T-helper 1 cell treated with Interleukin-12 subunit alpha and Interleukin-12 subunit beta and Interleukin-4 antibody, amounts not matched to agents 30 μg/mL and 1 μg/mL, for 36 hours (primary cell): Measurements from ENCODE around the gene KRT13.

Experiments
- H3K27ac Mint-ChIP-seq: one replicate; pipeline ENCODE4 v1.8.0; 2021; ENCODE audit warnings: mild to moderate bottlenecking, mixed read lengths
- H3K27me3 Mint-ChIP-seq: one replicate; pipeline ENCODE4 v1.8.0; 2021; ENCODE audit warnings: low read depth, mixed read lengths
- H3K36me3 Mint-ChIP-seq: one replicate; pipeline ENCODE4 v1.8.0; 2021; ENCODE audit warnings: low read depth, mixed read lengths
- H3K4me1 Mint-ChIP-seq: one replicate; pipeline ENCODE4 v1.8.0; 2021; ENCODE audit warnings: low read depth, mixed read lengths
- H3K4me3 Mint-ChIP-seq: one replicate; pipeline ENCODE4 v1.8.0; 2021; ENCODE audit warnings: mild to moderate bottlenecking, moderate library complexity, mixed read lengths
- H3K9me3 Mint-ChIP-seq: one replicate; pipeline ENCODE4 v1.8.0; 2021; ENCODE audit warnings: mixed read lengths

KRT13 gene

DNA sequence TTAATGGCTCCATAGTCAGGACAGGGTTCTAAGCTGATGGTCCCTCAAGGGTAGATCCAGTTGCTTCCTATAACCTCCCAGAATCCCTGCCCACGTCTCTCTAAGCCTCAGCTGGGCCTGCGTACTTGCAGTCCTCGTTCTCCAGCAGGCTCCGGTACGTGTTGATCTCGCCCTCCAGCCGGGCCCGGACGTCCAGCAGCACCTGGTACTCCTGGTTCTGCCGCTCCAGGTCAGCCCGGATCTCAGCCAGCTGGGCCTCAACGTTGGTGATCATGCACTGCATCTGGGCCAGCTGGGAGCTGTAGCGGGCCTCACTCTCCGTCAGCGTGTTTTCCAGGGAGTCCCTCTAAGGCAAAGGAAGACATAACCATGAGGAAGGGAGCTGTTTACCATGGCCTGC, 42.7 kb downstream of the KRT13 start:
- H3K27ac Mint-ChIP-seq = no peak overlapping the region
- H3K27me3 Mint-ChIP-seq = no peaks in the 10 kb centered on the region
- H3K4me1 Mint-ChIP-seq = no peaks in the 10 kb centered on the region
- H3K9me3 Mint-ChIP-seq = no peaks in the 10 kb centered on the region
- no peak overlapping the region for H3K4me3 Mint-ChIP-seq
- H3K36me3 Mint-ChIP-seq = no peaks in the 10 kb centered on the region

DNA sequence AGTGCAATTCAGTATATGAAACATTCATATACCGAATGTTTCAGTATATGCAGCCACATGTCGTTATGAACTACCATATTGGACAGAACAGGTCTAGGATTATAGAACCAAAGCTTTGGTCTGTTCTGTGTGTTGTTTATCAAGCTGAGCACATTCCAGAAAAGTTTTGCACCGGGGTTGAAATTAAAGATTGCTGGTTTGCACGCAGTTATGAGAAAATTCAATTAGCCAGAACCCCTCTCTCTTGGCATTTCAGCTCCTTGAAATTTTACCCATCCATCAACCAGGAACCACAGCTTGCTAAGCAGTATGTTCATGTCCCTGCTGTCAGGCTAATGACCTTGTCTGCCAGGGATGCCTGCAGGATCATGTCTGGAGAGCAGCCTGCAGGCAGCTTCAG, 47.7 kb downstream of the KRT13 start:
- Mint-ChIP-seq H3K4me3 (no peak overlapping the region), H3K27me3 (peaks cover 8% of the 10 kb centered on the region), H3K4me1 (no peaks in the 10 kb centered on the region), H3K36me3 (no peaks in the 10 kb centered on the region), H3K27ac (no peak overlapping the region), H3K9me3 (no peaks in the 10 kb centered on the region)

DNA sequence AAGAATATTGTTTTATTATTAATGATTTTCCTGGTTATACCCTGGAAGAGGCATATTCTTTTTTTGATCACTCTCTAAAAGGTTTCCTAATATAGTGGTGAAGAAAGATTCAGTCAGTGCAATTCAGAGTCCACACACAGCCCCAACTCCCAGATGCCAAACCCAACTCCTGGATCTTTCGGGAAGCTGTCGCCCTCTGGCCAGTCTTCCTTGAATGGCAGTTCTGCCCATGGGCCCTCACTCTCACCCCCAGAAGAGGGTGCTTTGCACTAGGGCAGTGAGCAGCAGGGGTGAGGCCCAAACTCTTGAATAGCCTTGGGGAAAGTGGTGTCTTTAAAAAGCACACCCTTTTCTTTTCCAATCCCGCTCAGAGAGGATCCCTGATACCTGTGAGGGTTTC, 49.2 kb downstream of the KRT13 start:
- Mint-ChIP-seq H3K27ac (no peak overlapping the region), H3K27me3 (peaks cover 12% of the 10 kb centered on the region), H3K4me3 (no peak overlapping the region), H3K9me3 (no peaks in the 10 kb centered on the region), H3K36me3 (no peaks in the 10 kb centered on the region), H3K4me1 (no peaks in the 10 kb centered on the region)

DNA sequence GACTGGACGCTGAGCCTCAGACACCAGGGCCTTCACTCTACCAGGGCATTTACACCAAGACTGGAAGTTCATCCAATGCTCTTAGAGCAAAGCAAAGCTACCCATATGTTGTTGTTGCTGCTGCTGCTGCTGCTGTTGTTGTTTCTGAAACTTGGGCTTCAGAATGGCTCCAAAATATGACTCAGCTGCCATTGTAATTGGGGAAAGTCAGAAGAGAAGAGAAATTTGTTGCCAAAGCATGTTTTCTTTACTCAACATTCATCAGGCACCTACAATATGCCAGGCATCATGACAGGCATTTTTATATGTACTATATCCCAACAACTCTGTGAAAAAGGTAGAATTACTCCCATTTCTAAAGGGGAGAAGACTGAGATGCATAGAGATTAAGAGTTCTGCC, 50.2 kb downstream of the KRT13 start:
- no peak overlapping the region for H3K27ac Mint-ChIP-seq

DNA sequence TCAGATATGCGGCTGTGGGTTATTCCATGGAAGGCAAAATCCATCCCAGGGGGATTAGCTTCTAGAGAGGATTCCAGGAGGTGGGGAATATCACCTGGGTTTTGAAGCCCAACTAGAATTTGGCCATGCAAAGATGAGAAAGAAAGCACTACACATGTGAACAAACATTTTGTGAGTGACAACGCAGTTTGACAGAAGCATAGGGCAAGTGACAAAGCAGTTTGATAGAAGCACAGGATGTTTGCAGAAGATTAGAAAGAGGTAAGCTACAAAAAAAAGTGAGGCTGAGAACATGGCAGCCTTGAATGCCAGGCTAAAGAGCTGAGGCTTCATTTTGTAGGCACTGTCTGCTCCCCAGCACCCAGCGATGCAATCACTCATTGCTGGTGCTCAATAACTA, 52.3 kb downstream of the KRT13 start:
- no peak overlapping the region for H3K27ac Mint-ChIP-seq
- H3K4me3 Mint-ChIP-seq = no peak overlapping the region
- peaks cover 16% of the 10 kb centered on the region for H3K27me3 Mint-ChIP-seq
- no peaks in the 10 kb centered on the region for H3K36me3 Mint-ChIP-seq
- no peaks in the 10 kb centered on the region for H3K4me1 Mint-ChIP-seq
- H3K9me3 Mint-ChIP-seq = no peaks in the 10 kb centered on the region

More for the DNA sequence above, 50.2 kb downstream of the KRT13 start:
- Mint-ChIP-seq H3K4me1 (no peaks in the 10 kb centered on the region), H3K36me3 (no peaks in the 10 kb centered on the region), H3K4me3 (no peak overlapping the region), H3K9me3 (no peaks in the 10 kb centered on the region), H3K27me3 (peaks cover 12% of the 10 kb centered on the region)

DNA sequence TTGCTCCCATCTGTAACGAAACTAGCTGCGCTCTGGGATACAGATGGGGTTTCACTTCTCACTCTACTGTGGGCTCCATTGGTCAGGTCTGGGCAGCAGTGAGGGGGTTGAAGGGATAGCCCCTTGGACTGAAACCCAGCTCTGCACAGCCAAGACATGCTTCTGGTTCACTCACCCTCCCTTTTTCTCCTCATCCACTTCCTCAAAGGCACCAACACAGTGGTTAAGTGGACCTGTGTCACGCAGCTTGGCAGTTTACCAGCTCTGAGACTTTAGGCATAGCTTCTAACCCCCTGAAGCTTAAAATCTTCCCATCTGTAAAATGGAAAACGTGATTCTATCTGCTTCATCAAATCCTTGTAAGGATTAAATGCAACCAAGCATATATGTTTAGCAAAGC, 53.1 kb downstream of the KRT13 start:
- no peak overlapping the region for H3K27ac Mint-ChIP-seq
- H3K4me1 Mint-ChIP-seq = no peaks in the 10 kb centered on the region
- H3K4me3 Mint-ChIP-seq = no peak overlapping the region
- no peaks in the 10 kb centered on the region for H3K9me3 Mint-ChIP-seq
- H3K36me3 Mint-ChIP-seq = no peaks in the 10 kb centered on the region
- H3K27me3 Mint-ChIP-seq = peaks cover 16% of the 10 kb centered on the region

DNA sequence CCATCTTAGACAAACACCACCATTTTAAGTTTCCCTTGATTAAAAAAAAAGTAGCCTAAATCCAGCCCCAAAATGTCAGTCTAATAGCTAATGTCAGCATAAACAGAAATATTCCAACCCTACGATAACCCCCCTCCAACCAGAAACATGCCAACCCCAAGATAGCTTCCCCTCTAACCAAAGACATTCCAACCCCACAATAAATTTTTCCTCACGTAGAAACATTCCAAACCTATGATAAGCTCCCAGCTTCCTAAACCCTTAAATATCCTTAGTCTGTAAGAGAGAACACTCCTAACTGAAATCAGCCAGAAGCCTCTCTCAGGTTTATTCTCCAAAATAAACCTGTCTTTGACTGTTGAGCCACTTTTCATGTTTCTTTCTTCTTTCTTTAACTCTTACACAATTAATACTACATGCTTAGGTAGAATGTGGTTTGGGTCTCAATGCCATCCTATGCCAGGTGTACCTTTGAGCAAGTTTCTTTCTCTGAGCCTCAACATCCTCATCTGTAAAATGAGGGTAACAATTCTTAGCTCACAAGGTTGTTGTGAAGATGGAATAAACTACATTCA, 54.2 kb downstream of the KRT13 start:
- Mint-ChIP-seq H3K27me3 (peaks cover 16% of the 10 kb centered on the region), H3K9me3 (no peaks in the 10 kb centered on the region), H3K4me3 (no peak overlapping the region), H3K27ac (no peak overlapping the region), H3K36me3 (no peaks in the 10 kb centered on the region), H3K4me1 (no peaks in the 10 kb centered on the region)
